Stimulated activated naive CD4-positive, alpha-beta T cell treated with Interleukin-2 at 50 U/mL for 16 hours (primary cell): ENCODE measurements around the gene NYAP2.

Experiments
- DNase-seq: peaks from one replicate; lab custom pipeline; 2025; lab: John Stamatoyannopoulos, UW

The NYAP2 gene

DNA sequence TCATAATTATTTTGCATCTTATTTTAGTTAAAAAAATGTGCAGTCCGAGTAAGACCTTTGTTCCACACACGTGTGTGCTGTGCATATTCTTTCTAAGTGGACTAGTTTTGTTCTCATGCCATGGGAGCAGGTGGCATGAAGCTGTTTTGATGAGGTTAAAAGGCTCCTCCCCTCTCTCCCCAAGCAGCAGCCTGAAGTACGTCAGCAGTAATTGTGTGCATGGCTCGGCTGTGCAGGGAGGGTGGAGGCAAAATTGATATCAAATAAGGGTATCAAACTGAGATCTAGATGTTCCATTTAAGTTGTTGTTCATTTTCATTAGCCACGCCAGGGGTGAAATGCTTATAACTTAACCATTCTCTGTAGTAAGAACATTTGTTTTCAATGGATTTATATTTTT, at the start of gene NYAP2:
NYAP2 (plus strand) TSS at position 207 of the 400 bp plus-strand sequence. CDS start 9,171 bp downstream, outside the sequence.
- DNase-seq: no peak

DNA sequence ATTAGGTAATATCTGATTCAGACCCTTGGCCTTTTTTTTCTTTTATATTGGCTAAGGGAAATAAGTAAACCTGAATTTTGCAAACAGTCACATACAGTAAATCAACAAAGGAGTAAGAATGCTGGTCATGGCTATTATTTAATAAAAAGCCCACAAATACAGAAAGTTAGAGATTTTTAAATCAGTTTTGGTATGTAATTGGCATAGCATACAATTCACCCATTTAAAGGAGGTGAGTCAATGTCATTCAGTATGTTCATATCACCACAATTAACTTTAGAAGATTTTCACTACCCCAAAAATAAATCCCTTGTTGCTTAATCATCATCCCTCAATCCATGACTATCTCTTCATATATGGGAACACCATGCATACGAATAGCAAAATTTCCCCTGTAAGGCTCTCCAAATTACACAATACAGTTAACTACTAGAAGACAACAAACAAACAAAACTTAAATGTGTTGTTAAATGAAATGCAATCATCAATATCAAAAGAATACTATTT, 45.9 kb upstream of the NYAP2 start:
- no peak for DNase-seq

- DNase-seq: no peak
Observed at GRCh38 chr2:225354281-225354774, 45.2 kb upstream of the NYAP2 start.

- no peak for DNase-seq
Observed at GRCh38 chr2:225355788-225356187, 43.7 kb upstream of the NYAP2 start.

DNA sequence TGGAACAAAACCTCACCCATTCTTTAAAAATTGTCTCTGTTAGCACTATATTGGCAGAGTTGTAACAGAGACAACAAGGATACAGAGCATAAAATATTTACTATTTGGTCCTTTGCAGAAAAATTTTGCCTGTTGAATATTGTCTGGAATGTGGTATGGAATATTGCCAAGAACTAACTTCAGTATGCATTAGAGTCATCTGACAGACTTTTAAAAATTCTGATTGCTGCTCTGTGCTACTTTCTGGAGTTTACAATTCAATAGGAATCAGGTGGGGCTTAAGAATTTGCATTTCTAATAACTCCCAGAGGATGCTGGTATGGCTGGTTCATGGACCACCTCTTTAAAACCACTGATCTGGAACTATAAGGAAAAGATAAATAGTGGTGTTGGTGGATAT, 32.8 kb upstream of the NYAP2 start:
- no peak for DNase-seq

- DNase-seq: no peak
Observed at GRCh38 chr2:225367482-225367881, 32.0 kb upstream of the NYAP2 start.

DNA sequence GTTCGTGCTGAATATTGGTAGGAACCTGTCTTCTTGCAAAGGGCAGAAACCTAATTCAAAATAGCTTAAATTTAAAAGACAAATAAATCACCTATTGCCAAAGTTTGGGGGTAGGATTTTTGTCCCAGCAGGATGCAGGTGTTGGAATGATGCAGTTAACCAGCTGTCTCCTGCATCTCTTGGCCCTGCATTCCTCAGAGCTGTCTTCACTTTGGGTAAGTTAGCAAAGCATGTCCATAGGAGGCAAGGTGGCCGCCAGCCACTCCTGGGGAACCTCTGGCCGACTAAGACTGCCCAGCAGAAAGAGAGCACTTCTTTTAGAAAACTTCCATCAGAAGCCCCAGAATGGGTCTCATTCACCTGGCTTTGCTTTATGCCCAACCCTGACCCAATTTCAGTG, 20.5 kb upstream of the NYAP2 start:
- DNase-seq: no peak

DNA sequence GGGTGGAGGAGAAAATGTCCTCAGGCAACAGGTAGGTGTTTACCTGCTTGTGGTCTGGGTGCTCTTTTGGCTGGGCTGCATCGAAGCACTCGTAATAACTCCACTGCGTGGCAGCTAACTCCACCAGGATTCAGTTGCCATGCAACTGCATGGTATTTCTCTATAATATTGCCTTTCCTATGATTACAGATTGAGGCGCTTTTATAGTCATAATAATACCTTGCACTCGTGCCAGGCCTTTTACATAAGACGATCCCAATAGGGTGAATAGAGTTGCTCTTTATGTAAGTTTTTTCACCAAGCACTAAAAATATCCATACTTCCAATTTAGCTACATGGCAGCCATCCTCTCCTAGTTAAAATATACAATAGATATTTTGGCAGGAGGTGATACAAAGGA, 19.7 kb upstream of the NYAP2 start:
- no peak for DNase-seq

- DNase-seq: no peak
Observed at GRCh38 chr2:225381609-225382008, 17.9 kb upstream of the NYAP2 start.

GRCh38 chr2:225398372-225398771, 1.1 kb upstream of the NYAP2 start:
- no peak for DNase-seq

GRCh38 chr2:225400060-225400511, 576 bp downstream of the NYAP2 start:
- no peak for DNase-seq

DNA sequence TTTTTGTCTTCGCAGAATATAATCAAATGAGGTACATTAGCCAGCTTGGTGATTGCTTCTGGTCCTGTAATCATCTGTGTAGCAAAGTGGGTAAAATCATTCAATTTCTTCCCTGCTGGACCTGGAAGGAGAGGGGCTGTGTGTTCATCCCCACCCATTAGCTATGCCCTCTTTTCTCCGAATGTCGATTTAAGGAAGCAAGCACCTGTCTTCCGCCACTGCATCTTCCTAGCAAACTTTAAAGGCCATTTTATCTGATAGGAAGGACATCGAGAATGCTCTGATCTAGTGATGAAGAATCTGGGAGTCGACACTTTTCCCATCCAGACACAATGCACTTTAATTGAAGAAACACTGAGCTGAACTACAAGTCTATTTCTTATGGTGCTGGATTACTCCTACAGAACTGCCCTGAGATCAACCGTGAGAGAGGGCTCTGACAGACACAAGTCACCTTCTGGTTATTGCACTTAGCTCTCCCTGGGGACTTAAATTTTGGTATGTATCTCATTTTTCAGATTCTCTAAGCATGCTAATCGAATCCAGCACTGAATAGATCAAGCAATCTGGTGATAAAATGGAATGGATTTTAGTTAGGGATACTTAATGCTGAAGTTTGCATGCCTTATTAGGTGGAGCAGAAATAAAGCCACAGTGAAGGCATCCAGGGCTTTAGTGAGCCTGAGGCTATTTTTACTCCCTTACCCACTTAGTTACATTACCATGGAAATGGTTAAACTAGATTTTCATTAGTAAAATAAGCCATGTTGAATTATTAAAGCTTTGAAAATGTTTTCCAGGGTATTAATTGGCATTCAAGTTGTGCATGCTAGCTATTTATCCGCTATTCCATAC, 1.3 kb downstream of the NYAP2 start:
- no peak for DNase-seq

GRCh38 chr2:225402210-225402776, 2.8 kb downstream of the NYAP2 start:
- no peak for DNase-seq

DNA sequence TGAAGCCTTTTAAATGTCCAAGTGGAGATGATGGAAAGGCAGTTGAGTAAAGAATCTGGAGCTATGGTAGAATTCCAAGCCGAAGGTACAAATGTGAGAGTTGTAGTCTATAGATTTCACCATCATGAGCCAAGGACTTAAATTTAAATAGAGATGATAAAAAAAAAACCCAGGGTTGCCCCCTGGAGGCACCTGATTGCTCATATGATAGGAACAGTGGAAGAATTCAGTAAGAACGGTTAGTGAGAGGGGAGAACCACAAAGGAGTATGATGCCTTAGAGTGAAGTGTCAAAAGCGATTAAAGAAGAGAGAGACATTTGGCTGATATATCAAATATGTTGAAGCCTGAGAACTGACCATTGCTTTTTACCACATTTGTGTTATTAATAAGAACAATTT, 11.9 kb downstream of the NYAP2 start:
- no peak for DNase-seq

DNA sequence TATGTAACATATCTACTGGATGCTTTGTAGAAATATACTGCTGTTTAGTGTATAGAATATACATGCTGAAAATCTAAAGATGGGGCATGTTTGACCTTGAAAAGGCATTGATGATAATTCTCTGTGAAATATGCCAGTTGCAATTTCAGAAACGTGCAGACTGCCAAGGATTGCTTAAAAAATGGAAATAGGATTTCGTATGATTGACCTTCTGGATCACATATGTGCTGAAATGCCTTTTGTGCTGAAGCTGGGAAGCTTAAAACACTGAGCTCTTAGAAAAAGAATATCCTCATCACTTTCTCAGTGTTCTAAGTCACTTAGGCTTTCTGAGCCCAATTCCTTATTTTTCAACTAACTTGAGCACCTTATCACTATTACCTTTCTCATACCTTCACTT, 14.3 kb downstream of the NYAP2 start:
- no peak for DNase-seq

GRCh38 chr2:225414902-225415301, 15.4 kb downstream of the NYAP2 start:
- no peak for DNase-seq

DNA sequence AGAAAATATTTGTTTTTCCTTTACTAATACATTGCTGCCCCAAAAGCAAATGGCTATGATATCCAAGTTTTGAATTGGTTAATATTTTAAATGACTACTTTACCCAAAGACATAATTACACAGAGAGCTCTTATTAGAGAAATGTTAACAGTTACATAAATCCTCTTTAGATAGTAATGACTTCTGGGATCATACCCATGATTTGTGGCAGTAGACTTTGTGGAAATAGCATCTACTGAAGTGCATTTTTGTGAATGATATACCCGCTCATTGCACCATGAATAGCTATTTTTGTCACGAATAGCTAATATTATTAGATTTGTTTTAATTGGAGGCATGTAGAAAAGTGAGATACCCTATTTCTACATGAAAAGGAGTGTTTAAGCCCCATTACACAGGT, 15.8 kb downstream of the NYAP2 start:
- no peak for DNase-seq

GRCh38 chr2:225415792-225416191, 16.3 kb downstream of the NYAP2 start:
- no peak for DNase-seq

DNA sequence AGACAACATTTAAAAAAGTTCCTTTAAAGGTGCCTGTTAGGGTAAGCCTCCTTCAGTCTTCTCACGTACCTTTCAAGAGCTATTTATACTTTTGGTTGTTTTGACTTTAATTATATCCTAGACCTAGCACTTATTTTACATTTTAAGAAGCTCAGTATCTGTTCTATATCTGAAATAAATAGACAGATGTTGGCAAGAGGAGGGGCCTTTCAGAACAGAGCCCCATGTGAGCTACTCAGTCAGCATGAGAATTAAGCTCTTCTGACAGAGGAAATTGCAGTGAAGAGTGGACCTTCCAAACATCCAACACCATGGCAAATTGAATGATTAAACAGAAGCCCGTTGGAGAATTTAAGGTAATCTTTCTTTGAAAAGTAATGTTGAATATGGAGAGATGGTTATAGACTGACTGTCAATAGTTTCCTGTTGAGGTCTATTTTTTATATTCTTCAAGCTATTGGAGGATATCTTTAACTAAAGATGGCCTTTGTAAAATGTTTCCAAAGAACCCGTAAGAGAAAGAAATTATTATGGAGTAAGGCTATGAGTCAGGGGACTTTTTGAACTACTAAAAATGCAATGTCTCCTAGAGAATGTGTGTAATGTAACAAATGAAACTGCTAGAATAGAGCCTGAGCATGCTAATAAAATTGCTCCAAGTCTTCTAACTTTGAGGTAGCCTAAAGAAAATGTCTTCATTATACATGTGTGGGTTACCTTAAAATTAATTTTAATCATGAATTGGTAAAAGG, 17.3 kb downstream of the NYAP2 start:
- DNase-seq: no peak

DNA sequence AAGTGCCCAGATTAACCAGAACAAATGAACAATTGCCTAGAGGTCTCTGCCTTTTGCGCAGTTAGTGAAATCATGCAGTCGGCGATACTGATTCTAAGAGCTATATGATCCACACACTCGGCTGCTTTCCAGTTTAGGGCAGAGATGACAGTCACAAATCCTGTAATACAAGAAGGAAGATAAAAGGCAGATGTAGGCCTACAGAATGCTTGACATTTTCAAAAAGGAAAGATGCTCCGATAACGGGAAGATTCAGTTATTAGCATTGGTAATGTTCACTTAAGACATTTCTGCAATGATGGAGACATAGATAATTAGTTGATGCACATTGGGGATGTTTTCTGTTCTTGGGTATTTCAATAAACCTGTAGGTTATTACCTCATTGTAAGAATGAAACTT, 19.5 kb downstream of the NYAP2 start:
- DNase-seq: no peak

DNA sequence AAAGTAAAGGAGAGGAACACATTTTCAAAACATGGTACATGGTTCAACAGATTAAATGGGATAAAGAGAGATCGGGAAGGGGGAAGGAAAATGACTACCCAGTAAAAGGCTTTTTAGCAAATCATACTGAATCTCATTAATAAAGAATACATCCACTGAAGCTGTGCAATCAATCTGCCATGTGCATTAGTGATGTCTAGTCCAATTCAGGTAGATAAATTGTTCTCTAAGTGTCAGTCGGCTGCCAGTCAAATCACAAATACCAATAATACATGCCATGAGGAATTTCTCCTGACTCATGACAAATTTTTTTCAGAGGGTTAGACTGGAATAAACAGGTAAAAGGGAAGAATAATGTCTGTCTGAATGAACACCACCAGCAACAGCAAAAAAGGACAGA, 22.6 kb downstream of the NYAP2 start:
- no peak for DNase-seq

DNA sequence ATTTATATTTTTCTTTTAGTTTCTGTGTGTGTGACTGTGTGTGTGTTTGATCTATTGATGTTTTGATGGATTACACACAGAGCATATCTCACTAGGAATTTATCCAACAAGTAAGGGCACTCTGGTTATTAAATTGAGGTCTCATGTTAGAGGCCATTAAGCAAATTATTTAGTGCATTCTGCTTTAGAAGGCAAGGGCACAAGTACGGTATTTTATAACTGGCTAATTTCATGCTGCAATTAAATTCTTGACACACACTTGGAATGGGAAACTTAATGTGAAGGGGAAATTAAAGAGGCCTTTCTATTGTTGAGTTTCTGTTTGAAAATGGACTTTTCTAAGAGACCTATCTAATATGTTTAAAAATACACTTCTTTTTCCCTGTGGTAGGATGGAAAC, 25.8 kb downstream of the NYAP2 start:
- DNase-seq: no peak

DNA sequence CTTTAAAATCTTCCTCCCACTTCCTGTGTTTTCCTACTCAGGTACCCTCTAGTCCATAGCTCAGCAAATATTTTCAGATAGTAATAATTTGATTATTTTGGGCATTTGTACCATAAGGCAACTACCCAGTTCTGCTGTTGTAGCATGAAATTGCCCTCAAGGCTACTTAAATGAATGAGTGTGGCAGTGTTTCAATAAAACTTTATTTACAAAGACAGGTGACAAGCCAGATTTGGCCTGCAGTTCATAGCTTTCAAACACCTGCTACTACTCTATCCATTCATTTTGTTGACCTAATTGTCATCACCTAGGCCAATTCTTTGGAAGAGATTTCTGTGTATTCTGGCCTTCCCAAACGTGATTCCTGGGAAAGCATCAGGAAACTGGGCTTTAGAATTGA, 28.9 kb downstream of the NYAP2 start:
- no peak for DNase-seq
